Measurements from ENCODE around the gene ETV3. TPM values are rescaled to one million over a fixed set of nuclear protein-coding genes. Genes with fewer than 3 reads are reported as not detected.

Gene ETV3
- total RNA-seq, 1 experiment from 2014 or later: 7.3 TPM

- in situ Hi-C loops (cut with HindIII; ENCODE audit: low pct_unique_long_range_greater_than_20kb, low sequenced_read_pairs): no loop called here
- no peak for DNase-seq (ENCODE audit: low read depth)
Measured at GRCh38 chr1:157117527-157118057, 20.6 kb downstream of the ETV3 start.

GRCh38 chr1:157116737-157117103 lies 21.5 kb downstream of the ETV3 start:
- no peak for DNase-seq (ENCODE audit: low read depth)
- in situ Hi-C loops (cut with HindIII; ENCODE audit: low pct_unique_long_range_greater_than_20kb, low sequenced_read_pairs): no loop called here

- in situ Hi-C loops (cut with HindIII; ENCODE audit: low pct_unique_long_range_greater_than_20kb, low sequenced_read_pairs): no loop called here
- DNase-seq (ENCODE audit: low read depth): no peak
Measured at GRCh38 chr1:157115851-157116736, 22.1 kb downstream of the ETV3 start.

- no peak for DNase-seq (ENCODE audit: low read depth)
- in situ Hi-C loops (cut with HindIII; ENCODE audit: low pct_unique_long_range_greater_than_20kb, low sequenced_read_pairs): no loop called here
Measured at GRCh38 chr1:157115429-157115838, 22.8 kb downstream of the ETV3 start.

GRCh38 chr1:157114183-157115121 lies 23.7 kb downstream of the ETV3 start:
- in situ Hi-C loops (cut with HindIII; ENCODE audit: low pct_unique_long_range_greater_than_20kb, low sequenced_read_pairs): no loop called here
- DNase-seq (ENCODE audit: low read depth): no peak

GRCh38 chr1:157113631-157114030 lies 24.6 kb downstream of the ETV3 start:
- in situ Hi-C loops (cut with HindIII; ENCODE audit: low pct_unique_long_range_greater_than_20kb, low sequenced_read_pairs): no loop called here
- no peak for DNase-seq (ENCODE audit: low read depth)

GRCh38 chr1:157113106-157113505 lies 25.1 kb downstream of the ETV3 start:
- no peak for DNase-seq (ENCODE audit: low read depth)
- in situ Hi-C loops (cut with HindIII; ENCODE audit: low pct_unique_long_range_greater_than_20kb, low sequenced_read_pairs): no loop called here

GRCh38 chr1:157112186-157112867 lies 25.9 kb downstream of the ETV3 start:
- no peak for DNase-seq (ENCODE audit: low read depth)
- in situ Hi-C loops (cut with HindIII; ENCODE audit: low pct_unique_long_range_greater_than_20kb, low sequenced_read_pairs): no loop called here

- in situ Hi-C loops (cut with HindIII; ENCODE audit: low pct_unique_long_range_greater_than_20kb, low sequenced_read_pairs): no loop called here
- no peak for DNase-seq (ENCODE audit: low read depth)
Measured at GRCh38 chr1:157111396-157112165, 26.6 kb downstream of the ETV3 start.

- DNase-seq (ENCODE audit: low read depth): no peak
- in situ Hi-C loops (cut with HindIII; ENCODE audit: low pct_unique_long_range_greater_than_20kb, low sequenced_read_pairs): no loop called here
Measured at GRCh38 chr1:157110686-157111085, 27.5 kb downstream of the ETV3 start.

GRCh38 chr1:157110003-157110402 lies 28.2 kb downstream of the ETV3 start:
- DNase-seq (ENCODE audit: low read depth): no peak
- in situ Hi-C loops (cut with HindIII; ENCODE audit: low pct_unique_long_range_greater_than_20kb, low sequenced_read_pairs): no loop called here

- DNase-seq (ENCODE audit: low read depth): no peak
- in situ Hi-C loops (cut with HindIII; ENCODE audit: low pct_unique_long_range_greater_than_20kb, low sequenced_read_pairs): no loop called here
Measured at GRCh38 chr1:157108448-157108847, 29.7 kb downstream of the ETV3 start.

- no peak for DNase-seq (ENCODE audit: low read depth)
- in situ Hi-C loops (cut with HindIII; ENCODE audit: low pct_unique_long_range_greater_than_20kb, low sequenced_read_pairs): no loop called here
Measured at GRCh38 chr1:157107702-157108101, 30.5 kb downstream of the ETV3 start.

GRCh38 chr1:157106813-157107189 lies 31.4 kb downstream of the ETV3 start:
- no peak for DNase-seq (ENCODE audit: low read depth)
- in situ Hi-C loops (cut with HindIII; ENCODE audit: low pct_unique_long_range_greater_than_20kb, low sequenced_read_pairs): no loop called here

- in situ Hi-C loops (cut with HindIII; ENCODE audit: low pct_unique_long_range_greater_than_20kb, low sequenced_read_pairs): no loop called here
- DNase-seq (ENCODE audit: low read depth): peak; percentile 30
Measured at GRCh38 chr1:157105988-157106812, 32.0 kb downstream of the ETV3 start.

GRCh38 chr1:157105298-157105987 lies 32.8 kb downstream of the ETV3 start:
- in situ Hi-C loops (cut with HindIII; ENCODE audit: low pct_unique_long_range_greater_than_20kb, low sequenced_read_pairs): no loop called here
- DNase-seq (ENCODE audit: low read depth): no peak

Data from Caki2 (cell line).